Nephron (organoid): ENCODE data around the gene MAST2.
"Not testable (repeated sequence)": the region's sequence is repeated elsewhere in the genome, so short reads cannot be mapped to it uniquely, and the experiment has no call there.

Experiments
- H3K27ac Mint-ChIP-seq, 3 experiments: 2 replicates each; pipeline ENCODE4 v1.8.0; 2020; ENCODE audit warnings: mixed read lengths in 3 of 3, mild to moderate bottlenecking in 2 of 3, moderate library complexity in 1 of 3
- H3K27me3 Mint-ChIP-seq: 2 replicates; pipeline ENCODE4 v1.8.0; 2021; ENCODE audit warnings: low read depth, mild to moderate bottlenecking, moderate library complexity, mixed read lengths
- H3K36me3 Mint-ChIP-seq: 2 replicates; pipeline ENCODE4 v1.8.0; 2020; ENCODE audit warnings: low read depth, mixed read lengths
- H3K4me1 Mint-ChIP-seq: 2 replicates; pipeline ENCODE4 v1.8.0; 2020; ENCODE audit warnings: mixed read lengths
- H3K4me3 Mint-ChIP-seq, 3 experiments: 2 replicates each; pipeline ENCODE4 v1.8.0; 2020; ENCODE audit warnings: mild to moderate bottlenecking in 3 of 3, mixed read lengths in 3 of 3, moderate library complexity in 2 of 3
- H3K9me3 Mint-ChIP-seq: 2 replicates; pipeline ENCODE4 v1.8.0; 2020; ENCODE audit warnings: mixed read lengths
- TF ChIP-seq, protein P1 (sequence below), 3 experiments: fragments of 200-600 bp; sonication (generic); IDR thresholded peaks; one replicate each; pipeline ENCODE4 v1.5.0; 2021; ENCODE audit warnings: antibody characterized with exemption in 3 of 3; ENCODE audit not compliant: unreplicated experiment in 3 of 3

MAST2 gene

GRCh38 chr1:45842786-45843185 lies 39.4 kb downstream of the MAST2 start:
- no peaks in the 10 kb centered on the region for H3K9me3 Mint-ChIP-seq
- H3K4me3 Mint-ChIP-seq, result no peak overlapping the region
- peaks cover 7% of the 10 kb centered on the region for H3K4me1 Mint-ChIP-seq
- H3K27ac Mint-ChIP-seq, result no peak overlapping the region
- no peaks in the 10 kb centered on the region for H3K27me3 Mint-ChIP-seq
- H3K36me3 Mint-ChIP-seq, result peaks cover 10% of the 10 kb centered on the region
- TF ChIP-seq, protein P1, sequence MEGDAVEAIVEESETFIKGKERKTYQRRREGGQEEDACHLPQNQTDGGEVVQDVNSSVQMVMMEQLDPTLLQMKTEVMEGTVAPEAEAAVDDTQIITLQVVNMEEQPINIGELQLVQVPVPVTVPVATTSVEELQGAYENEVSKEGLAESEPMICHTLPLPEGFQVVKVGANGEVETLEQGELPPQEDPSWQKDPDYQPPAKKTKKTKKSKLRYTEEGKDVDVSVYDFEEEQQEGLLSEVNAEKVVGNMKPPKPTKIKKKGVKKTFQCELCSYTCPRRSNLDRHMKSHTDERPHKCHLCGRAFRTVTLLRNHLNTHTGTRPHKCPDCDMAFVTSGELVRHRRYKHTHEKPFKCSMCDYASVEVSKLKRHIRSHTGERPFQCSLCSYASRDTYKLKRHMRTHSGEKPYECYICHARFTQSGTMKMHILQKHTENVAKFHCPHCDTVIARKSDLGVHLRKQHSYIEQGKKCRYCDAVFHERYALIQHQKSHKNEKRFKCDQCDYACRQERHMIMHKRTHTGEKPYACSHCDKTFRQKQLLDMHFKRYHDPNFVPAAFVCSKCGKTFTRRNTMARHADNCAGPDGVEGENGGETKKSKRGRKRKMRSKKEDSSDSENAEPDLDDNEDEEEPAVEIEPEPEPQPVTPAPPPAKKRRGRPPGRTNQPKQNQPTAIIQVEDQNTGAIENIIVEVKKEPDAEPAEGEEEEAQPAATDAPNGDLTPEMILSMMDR (IDR thresholded peaks at IDR 0.05; ENCODE audit: unreplicated experiment in 3 of 3), result no peak

- no peaks in the 10 kb centered on the region for H3K27me3 Mint-ChIP-seq
Measured at GRCh38 chr1:45843474-45843905, 40.1 kb downstream of the MAST2 start.

DNA sequence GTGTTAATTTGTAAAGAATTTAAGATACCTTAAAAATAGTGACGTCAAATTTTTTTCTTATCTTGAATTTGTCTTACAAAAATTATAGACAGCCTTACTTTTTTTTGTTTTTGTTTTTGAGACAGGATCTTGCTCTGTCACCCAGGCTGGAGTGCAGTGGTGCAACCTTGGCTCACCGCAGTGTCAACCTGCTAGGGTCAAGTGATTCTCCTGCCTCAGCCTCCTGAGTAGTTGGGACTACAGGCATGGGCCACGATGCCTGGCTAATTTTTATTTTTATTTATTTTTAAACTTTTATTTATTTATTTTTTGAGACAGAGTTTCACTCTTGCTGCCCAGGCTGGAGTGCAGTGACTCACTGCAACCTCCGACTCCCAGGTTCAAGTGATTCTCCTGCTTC lies 40.6 kb downstream of the MAST2 start:
- H3K4me3 Mint-ChIP-seq, H3K27me3 Mint-ChIP-seq, H3K27ac Mint-ChIP-seq, H3K9me3 Mint-ChIP-seq, H3K4me1 Mint-ChIP-seq: not testable (repeated sequence)
- peaks cover 18% of the 10 kb centered on the region for H3K36me3 Mint-ChIP-seq

More at GRCh38 chr1:45843474-45843905, 40.1 kb downstream of the MAST2 start:
- Mint-ChIP-seq H3K27ac (peak overlapping the region in 1 of 3 experiments; percentile 3), H3K9me3 (peaks cover 1% of the 10 kb centered on the region), H3K36me3 (peaks cover 17% of the 10 kb centered on the region), H3K4me3 (no peak overlapping the region), H3K4me1 (peaks cover 7% of the 10 kb centered on the region)
- TF ChIP-seq, protein P1 (IDR thresholded peaks at IDR 0.05; ENCODE audit: unreplicated experiment in 3 of 3), result no peak

DNA sequence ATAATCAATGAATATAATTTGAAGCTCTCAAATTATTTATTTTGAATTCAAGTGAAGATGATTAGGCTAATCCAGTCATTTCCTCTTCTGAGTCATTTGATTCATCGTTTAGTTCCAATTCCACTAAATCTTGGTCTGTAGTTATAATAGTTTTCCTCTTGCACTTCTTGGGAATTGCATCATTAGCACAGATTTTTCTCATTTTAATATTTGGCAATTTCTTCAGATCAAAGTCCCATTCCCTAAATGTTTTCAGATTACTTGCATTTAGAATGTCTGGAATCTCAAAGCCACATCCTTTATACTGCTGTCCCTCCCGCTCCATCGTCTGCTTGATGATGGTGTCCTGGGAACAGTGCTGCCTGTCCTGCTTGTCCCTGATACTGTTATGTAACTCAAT lies 43.5 kb downstream of the MAST2 start:
- TF ChIP-seq, protein P1 (IDR thresholded peaks at IDR 0.05; ENCODE audit: unreplicated experiment in 3 of 3), result no peak
- no peaks in the 10 kb centered on the region for H3K27me3 Mint-ChIP-seq
- H3K36me3 Mint-ChIP-seq, result peaks cover 38% of the 10 kb centered on the region
- H3K9me3 Mint-ChIP-seq, result peaks cover 25% of the 10 kb centered on the region
- peaks cover 7% of the 10 kb centered on the region for H3K4me1 Mint-ChIP-seq
- no peak overlapping the region for H3K27ac Mint-ChIP-seq
- no peak overlapping the region for H3K4me3 Mint-ChIP-seq

GRCh38 chr1:45848097-45848496 lies 44.7 kb downstream of the MAST2 start:
- TF ChIP-seq, protein P1 (IDR thresholded peaks at IDR 0.05; ENCODE audit: unreplicated experiment in 3 of 3), result no peak
- no peaks in the 10 kb centered on the region for H3K27me3 Mint-ChIP-seq
- H3K9me3 Mint-ChIP-seq, result peaks cover 25% of the 10 kb centered on the region
- no peak overlapping the region for H3K4me3 Mint-ChIP-seq
- peaks cover 6% of the 10 kb centered on the region for H3K4me1 Mint-ChIP-seq
- no peak overlapping the region for H3K27ac Mint-ChIP-seq
- peaks cover 38% of the 10 kb centered on the region for H3K36me3 Mint-ChIP-seq

DNA sequence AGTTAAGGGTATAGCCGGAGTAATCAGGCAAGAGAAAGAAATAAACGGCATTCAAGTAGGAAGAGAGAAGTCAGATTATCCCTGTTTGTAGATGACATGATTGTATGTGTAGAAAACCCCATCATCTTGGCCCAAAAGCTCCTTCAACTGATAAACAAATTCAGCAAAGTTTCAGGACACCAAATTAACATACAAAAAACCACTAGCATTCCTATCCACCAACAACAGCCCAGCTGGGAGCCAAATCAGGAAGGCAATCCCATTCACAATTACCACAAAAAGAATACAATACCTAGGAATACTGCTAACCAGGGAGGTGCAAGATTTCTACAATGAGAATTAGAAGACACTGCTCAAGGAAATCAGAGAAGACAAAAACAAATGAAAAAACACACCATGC lies 45.3 kb downstream of the MAST2 start:
- no peak overlapping the region for H3K27ac Mint-ChIP-seq
- H3K9me3 Mint-ChIP-seq, result peaks cover 25% of the 10 kb centered on the region
- H3K36me3 Mint-ChIP-seq, result peaks cover 38% of the 10 kb centered on the region
- H3K4me1 Mint-ChIP-seq, result no peaks in the 10 kb centered on the region
- TF ChIP-seq, protein P1 (IDR thresholded peaks at IDR 0.05; ENCODE audit: unreplicated experiment in 3 of 3), result no peak
- H3K4me3 Mint-ChIP-seq, result no peak overlapping the region
- H3K27me3 Mint-ChIP-seq, result no peaks in the 10 kb centered on the region
